Measurements from ENCODE around the gene ITPKB.

Gene ITPKB

GRCh38 chr1:226662642-226663326 is 76.3 kb downstream of the ITPKB start:
- no peak for DNase-seq

GRCh38 chr1:226661965-226662364 is 77.1 kb downstream of the ITPKB start:
- DNase-seq = peak; percentile 61

GRCh38 chr1:226661271-226661670 is 77.8 kb downstream of the ITPKB start:
- no peak for DNase-seq

- no peak for DNase-seq
Observed at GRCh38 chr1:226660410-226661182, 78.5 kb downstream of the ITPKB start.

GRCh38 chr1:226659641-226660040 is 79.4 kb downstream of the ITPKB start:
- no peak for DNase-seq

- no peak for DNase-seq
Observed at GRCh38 chr1:226659136-226659535, 79.9 kb downstream of the ITPKB start.

- DNase-seq = no peak
Observed at GRCh38 chr1:226658546-226659125, 80.4 kb downstream of the ITPKB start.

- DNase-seq = peak; percentile 55
Observed at GRCh38 chr1:226657895-226658545, 81.1 kb downstream of the ITPKB start.

- DNase-seq = peak; percentile 49
Observed at GRCh38 chr1:226656601-226657277, 82.3 kb downstream of the ITPKB start.

- peak; percentile 83 for DNase-seq
Observed at GRCh38 chr1:226656201-226656600, 82.9 kb downstream of the ITPKB start.

GRCh38 chr1:226655251-226656163 is 83.6 kb downstream of the ITPKB start:
- DNase-seq = no peak

GRCh38 chr1:226654668-226655055 is 84.4 kb downstream of the ITPKB start:
- DNase-seq = no peak

GRCh38 chr1:226654046-226654667 is 84.9 kb downstream of the ITPKB start:
- peak; percentile 88 for DNase-seq

GRCh38 chr1:226653311-226653921 is 85.7 kb downstream of the ITPKB start:
- DNase-seq = no peak

- DNase-seq = no peak
Observed at GRCh38 chr1:226652613-226653012, 86.5 kb downstream of the ITPKB start.

- no peak for DNase-seq
Observed at GRCh38 chr1:226651732-226652105, 87.4 kb downstream of the ITPKB start.

GRCh38 chr1:226651041-226651731 is 87.9 kb downstream of the ITPKB start:
- no peak for DNase-seq

GRCh38 chr1:226650236-226650841 is 88.7 kb downstream of the ITPKB start:
- DNase-seq = no peak

- no peak for DNase-seq
Observed at GRCh38 chr1:226649780-226650179, 89.3 kb downstream of the ITPKB start.

GRCh38 chr1:226649244-226649643 is 89.8 kb downstream of the ITPKB start:
- no peak for DNase-seq

Measured in NCI-H2171 (cell line).